HCT116 (cell line): ENCODE results near the gene ERMAP. TPM values are rescaled to one million over a fixed set of nuclear protein-coding genes. Genes with fewer than 3 reads are reported as not detected.

Source experiments
- ATAC-seq: fragments of 200-7000 bp; cut with Tn5 transposase; 2 replicates; pipeline ENCODE4 v1.9.1; 2020; ENCODE audit warnings: mild to moderate bottlenecking, moderate library complexity
- BruUV-seq: library from RNA; stranded (reverse); fragments of 400-500 nt; replicated peaks from 2 replicates; lab custom pipeline; 2021; lab: Mats Ljungman, UMichigan
- CTCF ChIA-PET: fragments of 300-600 bp; sonication (Branson Sonifier 250); formaldehyde crosslinking; loops from one replicate; lab custom pipeline; 2021; ENCODE audit warnings: antibody characterized with exemption; lab: Charles Lee
- POLR2A ChIA-PET: fragments of 300-600, 350-600 bp; sonication (Branson Sonifier 250); formaldehyde crosslinking; loops from one replicate; lab custom pipeline; 2021; ENCODE audit warnings: antibody characterized with exemption; lab: Charles Lee
- RAD21 ChIA-PET, 2 experiments: fragments of 300-600 bp; sonication (Branson Sonifier 250); formaldehyde crosslinking; loops; one replicate each; lab custom pipeline; 2023; ENCODE audit warnings: low total read pairs in 2 of 2; ENCODE audit not compliant: uncharacterized antibody in 2 of 2, unreplicated experiment in 2 of 2, low non-redundant PET in 1 of 2; lab: Charles Lee
- DNase-seq: peaks from one replicate; pipeline ENCODE4 v3.0.0-alpha.2; 2010; ENCODE audit warnings: low read depth, low spot score
- H2AFZ ChIP-seq: fragments of 200-600 bp; shearing (Covaris generic), sonication (generic); 2 replicates; pipeline ENCODE4 v1.6.1; 2017; ENCODE audit warnings: low read depth, mixed run types, mixed read lengths, antibody characterized with exemption, low read length; ENCODE audit not compliant: poor library complexity, severe bottlenecking
- H3K27ac ChIP-seq: 2 replicates; pipeline ENCODE4 v1.5.1; 2012; ENCODE audit warnings: low read depth, low read length
- H3K27me3 ChIP-seq: fragments of 200-600 bp; sonication (generic); 2 replicates; pipeline ENCODE4 v1.6.1; 2016; ENCODE audit warnings: mixed run types, low read length, mixed read lengths; ENCODE audit not compliant: insufficient read depth
- H3K36me3 ChIP-seq, 2 experiments: fragments of 200-500 bp in 1 of 2; fragments of 200-600 bp in 1 of 2; sonication (Bioruptor generic) in 1 of 2; sonication (generic) in 1 of 2; 2 replicates each; pipeline versions ENCODE4 v1.5.1 to v1.6.1; 2014 to 2016; ENCODE audit warnings: low read length in 2 of 2, inconsistent platforms in 1 of 2, mixed read lengths in 1 of 2, mixed run types in 1 of 2; ENCODE audit not compliant: insufficient read depth in 2 of 2, control insufficient read depth in 1 of 2
- H3K4me1 ChIP-seq, 2 experiments: fragments of 200-600 bp in 1 of 2; sonication (generic) in 1 of 2; 2 replicates each; pipeline versions ENCODE4 v1.5.1 to v1.6.1; 2012 to 2017; ENCODE audit warnings: low read length in 2 of 2, inconsistent platforms in 1 of 2, mild to moderate bottlenecking in 1 of 2, mixed read lengths in 1 of 2, mixed run types in 1 of 2, moderate library complexity in 1 of 2; ENCODE audit not compliant: insufficient read depth in 2 of 2, control insufficient read depth in 1 of 2
- H3K4me2 ChIP-seq: fragments of 200-600 bp; sonication (generic); 2 replicates; pipeline ENCODE4 v1.6.1; 2017; ENCODE audit warnings: mixed run types, low read length, mixed read lengths
- H3K4me3 ChIP-seq, 2 experiments: fragments of 200-600 bp in 1 of 2; sonication (generic) in 1 of 2; replicated peaks in 1 of 2; 2 replicates each; pipeline ENCODE4 v1.5.1; 2011 to 2016; ENCODE audit warnings: low read length in 2 of 2, control low read depth in 1 of 2, low read depth in 1 of 2, mild to moderate bottlenecking in 1 of 2, mixed read lengths in 1 of 2, mixed run types in 1 of 2
- H3K79me2 ChIP-seq: fragments of 200-600 bp; sonication (generic); 2 replicates; pipeline ENCODE4 v1.6.1; 2017; ENCODE audit warnings: mild to moderate bottlenecking, mixed run types, low read length, moderate library complexity, mixed read lengths; ENCODE audit not compliant: insufficient read depth
- H3K9ac ChIP-seq: fragments of 200-600 bp; sonication (generic); 2 replicates; pipeline ENCODE4 v1.6.1; 2016; ENCODE audit warnings: low read length, mixed read lengths
- H3K9me2 ChIP-seq: fragments of 200-600 bp; sonication (generic), shearing (Covaris generic); 2 replicates; pipeline ENCODE4 v1.6.1; 2017; ENCODE audit warnings: mixed run types, mild to moderate bottlenecking, moderate library complexity; ENCODE audit not compliant: insufficient read depth
- H3K9me3 ChIP-seq, 2 experiments: fragments of 200-500 bp in 1 of 2; fragments of 200-600 bp in 1 of 2; sonication (Bioruptor generic) in 1 of 2; sonication (generic) in 1 of 2; 2 replicates each; pipeline ENCODE4 v1.6.1; 2014 to 2017; ENCODE audit warnings: low read length in 2 of 2, mixed read lengths in 2 of 2, inconsistent platforms in 1 of 2, low read depth in 1 of 2, mild to moderate bottlenecking in 1 of 2, mixed run types in 1 of 2, moderate library complexity in 1 of 2; ENCODE audit not compliant: control insufficient read depth in 1 of 2, insufficient read depth in 1 of 2
- H4K20me1 ChIP-seq: fragments of 200-600 bp; sonication (generic), shearing (Covaris generic); 2 replicates; pipeline ENCODE4 v1.6.1; 2017; ENCODE audit warnings: mixed run types, mild to moderate bottlenecking, moderate library complexity; ENCODE audit not compliant: insufficient read depth
- CBX3 ChIP-seq: IDR thresholded peaks from 2 replicates; pipeline ENCODE4 v1.6.1; 2012; ENCODE audit warnings: low read depth
- CEBPB ChIP-seq: IDR thresholded peaks from 2 replicates; pipeline ENCODE4 v1.6.1; 2012; ENCODE audit warnings: low read depth
- CTCF ChIP-seq, 3 experiments: fragments of 200-600 bp in 1 of 3; sonication (generic) in 1 of 3; IDR thresholded peaks in 2 of 3; conservative IDR thresholded peaks in 1 of 3; 2 replicates each; pipeline ENCODE4 v1.5.1; 2012 to 2017; ENCODE audit warnings: low read depth in 2 of 3, low read length in 2 of 3, antibody characterized with exemption in 1 of 3, borderline replicate concordance in 1 of 3, control low read depth in 1 of 3, mild to moderate bottlenecking in 1 of 3, mixed read lengths in 1 of 3, mixed run types in 1 of 3, moderate library complexity in 1 of 3; ENCODE audit not compliant: insufficient read depth in 1 of 3
- EGR1 ChIP-seq: IDR thresholded peaks from 2 replicates; pipeline ENCODE4 v1.6.1; 2012; ENCODE audit warnings: low read depth
- ELF1 ChIP-seq: IDR thresholded peaks from 2 replicates; pipeline ENCODE4 v1.6.1; 2012; ENCODE audit warnings: low read depth, borderline replicate concordance
- EZH2 ChIP-seq: fragments of 200-600 bp; sonication (generic); IDR thresholded peaks from 2 replicates; pipeline ENCODE4 v1.6.1; 2017; ENCODE audit warnings: antibody characterized with exemption, mixed run types
- EZH2phosphoT487 ChIP-seq: fragments of 200-600 bp; IDR thresholded peaks from 2 replicates; pipeline ENCODE4 v1.6.1; 2018; ENCODE audit warnings: antibody characterized with exemption, borderline replicate concordance
- FOSL1 ChIP-seq: IDR thresholded peaks from 2 replicates; pipeline ENCODE4 v1.6.1; 2012; ENCODE audit warnings: low read depth
- POLR2A ChIP-seq: IDR thresholded peaks from 2 replicates; pipeline ENCODE4 v1.7.0; 2011; ENCODE audit warnings: borderline replicate concordance; ENCODE audit not compliant: insufficient read depth, insufficient read length; ENCODE audit errors: extremely low read depth
- POLR2AphosphoS5 ChIP-seq: IDR thresholded peaks from 2 replicates; pipeline ENCODE4 v1.6.1; 2011; ENCODE audit warnings: mild to moderate bottlenecking, low read depth, low read length, moderate library complexity
- RAD21 ChIP-seq: IDR thresholded peaks from 2 replicates; pipeline ENCODE4 v1.6.1; 2012; ENCODE audit warnings: low read depth, mild to moderate bottlenecking
- SRF ChIP-seq: IDR thresholded peaks from 2 replicates; pipeline ENCODE4 v1.6.1; 2012; ENCODE audit warnings: low read depth
- TCF7L2 ChIP-seq: IDR thresholded peaks from 2 replicates; pipeline ENCODE4 v1.7.0; 2011; ENCODE audit warnings: borderline replicate concordance, inconsistent platforms; ENCODE audit not compliant: insufficient read depth, insufficient read length; ENCODE audit errors: extremely low read depth
- YY1 ChIP-seq: IDR thresholded peaks from 2 replicates; pipeline ENCODE4 v1.6.1; 2011; ENCODE audit warnings: low read length, low read depth, moderate library complexity, mild to moderate bottlenecking; ENCODE audit not compliant: insufficient replicate concordance; ENCODE audit errors: extremely low read depth
- ZFX ChIP-seq: fragments of 450-650 bp; IDR thresholded peaks from 2 replicates; pipeline ENCODE4 v1.6.1; 2017
- intact Hi-C: fragments of 100-400 bp; cut with micrococcal nuclease; formaldehyde crosslinking; loops from 2 replicates; pipeline ENCODE4 v1.10.0; 2022
- total RNA-seq: library from RNA; stranded (reverse); gene quantifications from one replicate; pipeline ENCODE4 v1.2.1, GENCODE V29; 2021; ENCODE audit not compliant: unreplicated experiment
- TF ChIP-seq, protein P1 (sequence below): IDR thresholded peaks from 2 replicates; pipeline ENCODE4 v1.6.1; 2011; ENCODE audit warnings: mild to moderate bottlenecking, low read length, moderate library complexity; ENCODE audit not compliant: insufficient replicate concordance; ENCODE audit errors: extremely low read depth

Gene ERMAP
- total RNA-seq, 1 experiment from 2014 or later: 5.4 TPM

DNA sequence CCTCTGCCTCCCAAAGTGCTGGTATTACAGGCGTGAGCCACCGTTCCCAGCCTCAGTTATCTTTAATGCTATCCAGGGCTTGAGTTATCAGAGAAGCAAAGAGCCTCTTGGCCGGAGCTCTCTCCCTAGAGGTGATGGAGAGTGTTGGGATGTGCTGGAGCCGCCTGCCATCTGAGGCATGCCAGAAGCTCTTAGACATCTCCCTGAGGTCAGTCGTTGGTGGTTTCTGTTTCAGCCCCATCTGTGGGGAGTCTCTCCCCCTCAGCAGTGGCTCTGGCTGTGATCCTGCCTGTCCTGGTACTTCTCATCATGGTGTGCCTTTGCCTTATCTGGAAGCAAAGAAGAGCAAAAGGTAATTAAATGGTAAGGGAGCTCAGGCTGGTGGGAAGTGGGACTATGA, 17.9 kb downstream of the ERMAP start:
- ATAC-seq (no peak), DNase-seq (no peak)
- no peaks in the 10 kb centered on the region for H3K79me2 ChIP-seq
- no TSS peak for BruUV-seq
- intact Hi-C loops: no loop called here
- ChIA-PET RAD21 (no interaction called here), CTCF (no interaction called here), POLR2A (interaction anchor here (2.5 kb wide), 1 partner anchor 11 kb away, joined by 7 read pairs; the partner anchor contains the start of gene ZNF691)
- no peak overlapping the region for H2AFZ ChIP-seq
- H3K9me2 ChIP-seq: no peaks in the 10 kb centered on the region
- H3K27me3 ChIP-seq: no peaks in the 10 kb centered on the region
- H4K20me1 ChIP-seq: no peaks in the 10 kb centered on the region
- no peak overlapping the region for H3K27ac ChIP-seq
- H3K4me3 ChIP-seq: no peak overlapping the region
- no peaks in the 10 kb centered on the region for H3K9me3 ChIP-seq
- no peak overlapping the region for H3K9ac ChIP-seq
- H3K36me3 ChIP-seq: no peaks in the 10 kb centered on the region
- no peak for TF ChIP-seq EZH2phosphoT487
- TF ChIP-seq CTCF (IDR thresholded peaks at IDR 0.05 in 2 of 3, conservative IDR thresholded peaks at IDR 0.05 in 1 of 3; ENCODE audit: borderline replicate concordance in 1 of 3, insufficient read depth in 1 of 3, low read depth in 2 of 3, low read length in 2 of 3): no peak
- no peak for TF ChIP-seq EZH2
- no peak for TF ChIP-seq CEBPB
- TF ChIP-seq YY1: no peak
- no peak for TF ChIP-seq RAD21
- no peak for TF ChIP-seq POLR2A
- TF ChIP-seq CBX3: no peak
- TF ChIP-seq POLR2AphosphoS5: no peak
- TF ChIP-seq EGR1: no peak
- TF ChIP-seq ELF1: no peak
- TF ChIP-seq SRF: no peak
- no peak for TF ChIP-seq FOSL1
- no peak for TF ChIP-seq ZFX
- TF ChIP-seq TCF7L2: no peak
- TF ChIP-seq, protein P1, sequence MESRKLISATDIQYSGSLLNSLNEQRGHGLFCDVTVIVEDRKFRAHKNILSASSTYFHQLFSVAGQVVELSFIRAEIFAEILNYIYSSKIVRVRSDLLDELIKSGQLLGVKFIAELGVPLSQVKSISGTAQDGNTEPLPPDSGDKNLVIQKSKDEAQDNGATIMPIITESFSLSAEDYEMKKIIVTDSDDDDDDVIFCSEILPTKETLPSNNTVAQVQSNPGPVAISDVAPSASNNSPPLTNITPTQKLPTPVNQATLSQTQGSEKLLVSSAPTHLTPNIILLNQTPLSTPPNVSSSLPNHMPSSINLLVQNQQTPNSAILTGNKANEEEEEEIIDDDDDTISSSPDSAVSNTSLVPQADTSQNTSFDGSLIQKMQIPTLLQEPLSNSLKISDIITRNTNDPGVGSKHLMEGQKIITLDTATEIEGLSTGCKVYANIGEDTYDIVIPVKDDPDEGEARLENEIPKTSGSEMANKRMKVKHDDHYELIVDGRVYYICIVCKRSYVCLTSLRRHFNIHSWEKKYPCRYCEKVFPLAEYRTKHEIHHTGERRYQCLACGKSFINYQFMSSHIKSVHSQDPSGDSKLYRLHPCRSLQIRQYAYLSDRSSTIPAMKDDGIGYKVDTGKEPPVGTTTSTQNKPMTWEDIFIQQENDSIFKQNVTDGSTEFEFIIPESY: no peak
- H3K4me1 ChIP-seq: no peaks in the 10 kb centered on the region
- no peak overlapping the region for H3K4me2 ChIP-seq
